H9 (cell line): ENCODE data around the gene HCFC1. TPM values are rescaled to one million over a fixed set of nuclear protein-coding genes. Genes with fewer than 3 reads are reported as not detected.

Experiments used
- DNase-seq: peaks from one replicate; pipeline ENCODE4 v3.0.0-alpha.2; 2017
- H2AFZ ChIP-seq: one replicate; pipeline ENCODE4 v1.6.1; 2013; ENCODE audit warnings: mild to moderate bottlenecking, low read length, control low read depth, moderate library complexity
- H2AK5ac ChIP-seq: 2 replicates; pipeline ENCODE4 v1.6.1; 2013; ENCODE audit warnings: low read length, control low read depth, mixed read lengths; ENCODE audit not compliant: insufficient read length
- H2BK120ac ChIP-seq: one replicate; pipeline ENCODE4 v1.6.1; 2013; ENCODE audit warnings: low read depth, mild to moderate bottlenecking, low read length, control low read depth, inconsistent platforms; ENCODE audit not compliant: poor library complexity, severe bottlenecking
- H2BK12ac ChIP-seq: 2 replicates; pipeline ENCODE4 v1.6.1; 2013; ENCODE audit warnings: low read length, control low read depth, mixed read lengths, low read depth; ENCODE audit not compliant: insufficient read length
- H2BK15ac ChIP-seq: 2 replicates; pipeline ENCODE4 v1.6.1; 2013; ENCODE audit warnings: low read depth, low read length, control low read depth
- H2BK20ac ChIP-seq: one replicate; pipeline ENCODE4 v1.6.1; 2013; ENCODE audit warnings: low read depth, mild to moderate bottlenecking, low read length, control low read depth, inconsistent platforms; ENCODE audit not compliant: poor library complexity, severe bottlenecking
- H2BK5ac ChIP-seq: 2 replicates; pipeline ENCODE4 v1.6.1; 2013; ENCODE audit warnings: low read length, control low read depth, mixed read lengths; ENCODE audit not compliant: insufficient read length
- H3K14ac ChIP-seq: 2 replicates; pipeline ENCODE4 v1.6.1; 2013; ENCODE audit warnings: low read length, control low read depth; ENCODE audit not compliant: insufficient read depth
- H3K18ac ChIP-seq: 2 replicates; pipeline ENCODE4 v1.6.1; 2013; ENCODE audit warnings: low read depth, mild to moderate bottlenecking, mixed read lengths, low read length, control low read depth; ENCODE audit not compliant: insufficient read length
- H3K23ac ChIP-seq: 2 replicates; pipeline ENCODE4 v1.6.1; 2013; ENCODE audit warnings: low read length, control low read depth, mixed read lengths, low read depth; ENCODE audit not compliant: insufficient read length
- H3K23me2 ChIP-seq: 2 replicates; pipeline ENCODE4 v1.6.1; 2013; ENCODE audit warnings: low read depth, mild to moderate bottlenecking, mixed read lengths, low read length, control low read depth; ENCODE audit not compliant: insufficient read length, poor library complexity, severe bottlenecking
- H3K27ac ChIP-seq: 2 replicates; pipeline ENCODE4 v1.5.1; 2013; ENCODE audit warnings: low read length, control low read depth, mixed read lengths, low read depth; ENCODE audit not compliant: insufficient read length
- H3K27me3 ChIP-seq: 2 replicates; pipeline ENCODE4 v1.6.1; 2013; ENCODE audit warnings: low read length, control low read depth, inconsistent platforms; ENCODE audit not compliant: insufficient read depth
- H3K4ac ChIP-seq: 2 replicates; pipeline ENCODE4 v1.6.1; 2013; ENCODE audit warnings: low read depth, mild to moderate bottlenecking, control low read depth, inconsistent platforms, low read length, moderate library complexity
- H3K4me1 ChIP-seq: 2 replicates; pipeline ENCODE4 v1.6.1; 2013; ENCODE audit warnings: low read length, control low read depth, inconsistent platforms; ENCODE audit not compliant: insufficient read depth
- H3K4me2 ChIP-seq: 2 replicates; pipeline ENCODE4 v1.6.1; 2013; ENCODE audit warnings: low read length, control low read depth, mixed read lengths; ENCODE audit not compliant: insufficient read length, insufficient read depth
- H3K56ac ChIP-seq: 2 replicates; pipeline ENCODE4 v1.6.1; 2013; ENCODE audit warnings: low read depth, mild to moderate bottlenecking, mixed read lengths, low read length, control low read depth; ENCODE audit not compliant: insufficient read length
- H3K79me1 ChIP-seq: 2 replicates; pipeline ENCODE4 v1.6.1; 2013; ENCODE audit warnings: low read depth, mild to moderate bottlenecking, moderate library complexity, low read length, control low read depth, inconsistent platforms; ENCODE audit not compliant: insufficient read depth, poor library complexity, severe bottlenecking
- H3K79me2 ChIP-seq: 2 replicates; pipeline ENCODE4 v1.6.1; 2013; ENCODE audit warnings: low read length, control low read depth, inconsistent platforms; ENCODE audit not compliant: insufficient read depth
- H3K9ac ChIP-seq: 2 replicates; pipeline ENCODE4 v1.6.1; 2013; ENCODE audit warnings: low read length, control low read depth, mixed read lengths; ENCODE audit not compliant: insufficient read length; ENCODE audit errors: extremely low read depth
- H3K9me3 ChIP-seq: one replicate; pipeline ENCODE4 v1.6.1; 2013; ENCODE audit warnings: low read depth, low read length, inconsistent platforms; ENCODE audit not compliant: control insufficient read depth
- H3T11ph ChIP-seq: one replicate; pipeline ENCODE4 v1.6.1; 2013; ENCODE audit warnings: mild to moderate bottlenecking, low read length, control low read depth, inconsistent platforms
- H4K20me1 ChIP-seq: one replicate; pipeline ENCODE4 v1.6.1; 2013; ENCODE audit not compliant: control insufficient read depth, insufficient read length, insufficient read depth
- H4K5ac ChIP-seq: 2 replicates; pipeline ENCODE4 v1.6.1; 2013; ENCODE audit warnings: low read depth, mild to moderate bottlenecking, mixed read lengths, low read length, control low read depth; ENCODE audit not compliant: insufficient read length
- H4K8ac ChIP-seq: replicated peaks from 2 replicates; pipeline ENCODE4 v1.6.1; 2013; ENCODE audit warnings: low read length, control low read depth, mixed read lengths, low read depth; ENCODE audit not compliant: insufficient read length
- H4K91ac ChIP-seq: 2 replicates; pipeline ENCODE4 v1.6.1; 2013; ENCODE audit warnings: low read depth, mild to moderate bottlenecking, moderate library complexity, mixed read lengths, low read length, control low read depth; ENCODE audit not compliant: insufficient read length
- H3K27ac Mint-ChIP-seq, 3 experiments: 2 replicates in 2 of 3; 3 replicates in 1 of 3; pipeline ENCODE4 v1.8.0; 2020 to 2021; ENCODE audit warnings: mixed read lengths in 3 of 3, mild to moderate bottlenecking in 1 of 3, moderate library complexity in 1 of 3
- H3K27me3 Mint-ChIP-seq: 2 replicates; pipeline ENCODE4 v1.8.0; 2021; ENCODE audit warnings: low read depth, mild to moderate bottlenecking, moderate library complexity, mixed read lengths
- H3K36me3 Mint-ChIP-seq, 3 experiments: 2 replicates in 2 of 3; 3 replicates in 1 of 3; pipeline ENCODE4 v1.8.0; 2020 to 2021; ENCODE audit warnings: low read depth in 3 of 3, mixed read lengths in 3 of 3; ENCODE audit not compliant: insufficient read depth in 1 of 3
- H3K4me1 Mint-ChIP-seq, 2 experiments: 2 replicates each; pipeline ENCODE4 v1.8.0; 2020; ENCODE audit warnings: mixed read lengths in 2 of 2
- H3K4me3 Mint-ChIP-seq, 2 experiments: 2 replicates in 1 of 2; 3 replicates in 1 of 2; pipeline ENCODE4 v1.8.0; 2020 to 2021; ENCODE audit warnings: mild to moderate bottlenecking in 2 of 2, mixed read lengths in 2 of 2, moderate library complexity in 1 of 2
- H3K9me3 Mint-ChIP-seq, 2 experiments: 2 replicates in 1 of 2; 3 replicates in 1 of 2; pipeline ENCODE4 v1.8.0; 2020; ENCODE audit warnings: mild to moderate bottlenecking in 2 of 2, mixed read lengths in 2 of 2, moderate library complexity in 1 of 2
- CTCF ChIP-seq: fragments of 200-600 bp; sonication (generic); conservative IDR thresholded peaks from 3 replicates; pipeline ENCODE4 v1.8.0; 2021; ENCODE audit warnings: antibody characterized with exemption, mild to moderate bottlenecking
- WGBS: extraction: QIAGEN DNeasy Blood & Tissue Kit; methylation state at CpG from one replicate; pipeline ENCODE4 v1.1.7; 2013; ENCODE audit warnings: missing lambda C conversion rate, low lambda C conversion rate, mixed read lengths; ENCODE audit not compliant: insufficient read length; ENCODE audit errors: extremely low coverage; 5-methylcytosine and 5-hydroxymethylcytosine counted together
- total RNA-seq: library from RNA; stranded (reverse); gene quantifications from 2 replicates; pipeline ENCODE4 v1.2.1, GENCODE V29; 2021

The HCFC1 gene
- total RNA-seq, 1 experiment from 2014 or later: 144 TPM

- Histone ChIP-seq H3K27me3 (no peaks in the 10 kb centered on the region), H3K4me2 (peak overlapping the region; percentile 66), H3K9ac (no peak overlapping the region), H3K27ac (no peak overlapping the region), H3T11ph (no peak overlapping the region), H2BK120ac (no peak overlapping the region), H2BK12ac (no peak overlapping the region), H2BK15ac (no peak overlapping the region), H3K14ac (no peak overlapping the region), H2BK5ac (no peak overlapping the region), H2AK5ac (no peak overlapping the region), H3K18ac (no peak overlapping the region), H3K56ac (no peak overlapping the region), H4K20me1 (no peaks in the 10 kb centered on the region), H3K79me1 (no peaks in the 10 kb centered on the region), H4K8ac (no peak overlapping the region), H3K9me3 (peaks cover 26% of the 10 kb centered on the region), H4K5ac (no peak overlapping the region), H3K4me1 (no peaks in the 10 kb centered on the region), H3K23ac (no peak overlapping the region), H3K23me2 (peaks cover 7% of the 10 kb centered on the region), H2AFZ (no peak overlapping the region), H2BK20ac (no peak overlapping the region), H4K91ac (no peak overlapping the region), H3K4ac (no peak overlapping the region), H3K79me2 (no peaks in the 10 kb centered on the region; the same call in 1 of the 2 replicates)
- no peak for TF ChIP-seq CTCF
- H3K4me3 Mint-ChIP-seq: peak overlapping the region; percentile 82 to 89
- no peak overlapping the region for H3K27ac Mint-ChIP-seq
- no peaks in the 10 kb centered on the region for H3K27me3 Mint-ChIP-seq
- no CpG with 5 or more reads among the region's 7 CpGs for WGBS
- peaks cover 0 to 17% of the 10 kb centered on the region in 2 experiments; a peak in 2 of 4 replicates for H3K4me1 Mint-ChIP-seq
- no peak for DNase-seq
- H3K36me3 Mint-ChIP-seq: peaks cover 28 to 53% (median 30%) of the 10 kb centered on the region in 3 experiments
- H3K9me3 Mint-ChIP-seq: peaks cover 62 to 68% of the 10 kb centered on the region in 2 experiments
These were observed 37.9 kb downstream of the HCFC1 start for GRCh38 chrX:153933748-153934147.
